Lower lobe of right lung (tissue), 2 donors: ENCODE measurements around the gene PRDM15. TPM values are rescaled to one million over a fixed set of nuclear protein-coding genes. Genes with fewer than 3 reads are reported as not detected.
A peak's percentile ranks its signal among the peaks of the same experiment; 100 is the strongest.

Experiments
- ATAC-seq, 2 donors: fragments of 200-7000 bp; cut with Tn5 transposase; one replicate each; pipeline ENCODE4 v1.9.1; 2020 to 2022; ENCODE audit warnings: mild to moderate bottlenecking in 2 of 2, moderate library complexity in 2 of 2
- DNase-seq: peaks from one replicate; pipeline ENCODE4 v3.0.0-alpha.2; 2020
- H3K27ac ChIP-seq: fragments of 200-600 bp; one replicate; pipeline ENCODE4 v1.8.0; 2022
- H3K27me3 ChIP-seq: fragments of 200-600 bp; one replicate; pipeline ENCODE4 v1.8.0; 2022; ENCODE audit warnings: low read depth
- H3K36me3 ChIP-seq: fragments of 200-600 bp; one replicate; pipeline ENCODE4 v1.8.0; 2022; ENCODE audit warnings: mild to moderate bottlenecking
- H3K4me1 ChIP-seq: fragments of 200-600 bp; one replicate; pipeline ENCODE4 v1.8.0; 2022
- H3K4me3 ChIP-seq: fragments of 200-600 bp; one replicate; pipeline ENCODE4 v1.8.0; 2022; ENCODE audit warnings: mild to moderate bottlenecking
- H3K9me3 ChIP-seq: fragments of 200-600 bp; one replicate; pipeline ENCODE4 v1.8.0; 2022
- intact Hi-C: fragments of 100-400 bp; cut with DNase I; formaldehyde crosslinking; loops from one replicate; pipeline ENCODE4 v1.11.0; 2022
- total RNA-seq: library from RNA; stranded (reverse); fragmentation: NEBNext Ultra II Directional; extraction: Animal tissue kit (Norgen Biotek cat#: 25700); gene quantifications from one replicate; pipeline ENCODE4 v1.2.1, GENCODE V29; 2021
- TF ChIP-seq, protein P1 (sequence below): fragments of 200-600 bp; IDR thresholded peaks from one replicate; pipeline ENCODE4 v1.8.0; 2022; ENCODE audit warnings: antibody characterized with exemption, mild to moderate bottlenecking
- donor health status: DM: no; HTN: yes; CAD: no; lungs with severe emphysema.

The PRDM15 gene
- total RNA-seq, 1 donor from 2014 or later, result 6.6 TPM

DNA sequence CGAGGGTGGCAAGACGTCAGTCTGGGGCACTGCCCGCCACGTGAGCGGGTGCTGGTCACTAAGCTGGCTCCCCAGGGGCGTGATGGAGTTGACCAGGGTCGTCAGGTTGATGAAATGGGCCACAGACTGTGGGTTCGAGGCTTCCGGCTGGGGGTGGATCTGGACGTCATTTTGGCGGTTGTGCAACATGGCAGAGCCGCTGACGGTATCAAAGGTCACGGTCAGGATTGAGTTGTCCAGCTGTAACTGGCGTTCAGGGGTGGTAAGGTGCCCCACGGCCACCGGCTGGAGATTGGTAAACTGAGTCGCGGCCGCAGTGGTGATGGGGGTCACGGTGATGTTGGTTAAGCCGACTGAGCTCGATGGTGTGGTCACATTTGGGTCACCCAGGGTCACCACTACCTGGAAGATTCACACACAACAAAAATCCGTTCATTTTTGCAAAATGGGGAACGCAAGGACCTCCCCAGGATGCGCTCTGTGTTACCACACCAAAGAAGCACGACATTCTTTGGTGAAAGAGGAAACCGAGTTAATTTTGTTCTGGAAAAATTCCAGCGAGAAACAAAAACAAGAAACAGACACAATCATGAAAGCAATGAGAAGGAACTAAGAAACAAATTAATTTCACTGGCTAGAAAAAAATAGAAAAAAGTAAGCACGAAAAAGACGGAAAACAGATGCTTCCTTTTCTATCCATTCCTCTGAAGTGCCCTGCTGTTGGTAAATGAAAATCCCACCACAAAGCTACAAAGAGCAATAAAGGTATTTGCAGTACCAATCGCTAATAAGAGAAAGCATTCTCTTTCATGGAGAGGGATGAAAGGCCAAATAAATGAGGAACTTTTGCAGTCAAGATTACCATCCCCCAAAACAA is 77.6 kb downstream of the PRDM15 start:
- Histone ChIP-seq H3K4me1 (peaks cover 12% of the 10 kb centered on the region), H3K27me3 (no peaks in the 10 kb centered on the region), H3K27ac (no peak overlapping the region), H3K4me3 (no peak overlapping the region), H3K36me3 (peaks cover 46% of the 10 kb centered on the region), H3K9me3 (no peaks in the 10 kb centered on the region)
- intact Hi-C loops, result no loop called here
- TF ChIP-seq, protein P1, sequence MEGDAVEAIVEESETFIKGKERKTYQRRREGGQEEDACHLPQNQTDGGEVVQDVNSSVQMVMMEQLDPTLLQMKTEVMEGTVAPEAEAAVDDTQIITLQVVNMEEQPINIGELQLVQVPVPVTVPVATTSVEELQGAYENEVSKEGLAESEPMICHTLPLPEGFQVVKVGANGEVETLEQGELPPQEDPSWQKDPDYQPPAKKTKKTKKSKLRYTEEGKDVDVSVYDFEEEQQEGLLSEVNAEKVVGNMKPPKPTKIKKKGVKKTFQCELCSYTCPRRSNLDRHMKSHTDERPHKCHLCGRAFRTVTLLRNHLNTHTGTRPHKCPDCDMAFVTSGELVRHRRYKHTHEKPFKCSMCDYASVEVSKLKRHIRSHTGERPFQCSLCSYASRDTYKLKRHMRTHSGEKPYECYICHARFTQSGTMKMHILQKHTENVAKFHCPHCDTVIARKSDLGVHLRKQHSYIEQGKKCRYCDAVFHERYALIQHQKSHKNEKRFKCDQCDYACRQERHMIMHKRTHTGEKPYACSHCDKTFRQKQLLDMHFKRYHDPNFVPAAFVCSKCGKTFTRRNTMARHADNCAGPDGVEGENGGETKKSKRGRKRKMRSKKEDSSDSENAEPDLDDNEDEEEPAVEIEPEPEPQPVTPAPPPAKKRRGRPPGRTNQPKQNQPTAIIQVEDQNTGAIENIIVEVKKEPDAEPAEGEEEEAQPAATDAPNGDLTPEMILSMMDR, result no peak
- DNase-seq (no peak), ATAC-seq (peak; percentile 23 to 51)

DNA sequence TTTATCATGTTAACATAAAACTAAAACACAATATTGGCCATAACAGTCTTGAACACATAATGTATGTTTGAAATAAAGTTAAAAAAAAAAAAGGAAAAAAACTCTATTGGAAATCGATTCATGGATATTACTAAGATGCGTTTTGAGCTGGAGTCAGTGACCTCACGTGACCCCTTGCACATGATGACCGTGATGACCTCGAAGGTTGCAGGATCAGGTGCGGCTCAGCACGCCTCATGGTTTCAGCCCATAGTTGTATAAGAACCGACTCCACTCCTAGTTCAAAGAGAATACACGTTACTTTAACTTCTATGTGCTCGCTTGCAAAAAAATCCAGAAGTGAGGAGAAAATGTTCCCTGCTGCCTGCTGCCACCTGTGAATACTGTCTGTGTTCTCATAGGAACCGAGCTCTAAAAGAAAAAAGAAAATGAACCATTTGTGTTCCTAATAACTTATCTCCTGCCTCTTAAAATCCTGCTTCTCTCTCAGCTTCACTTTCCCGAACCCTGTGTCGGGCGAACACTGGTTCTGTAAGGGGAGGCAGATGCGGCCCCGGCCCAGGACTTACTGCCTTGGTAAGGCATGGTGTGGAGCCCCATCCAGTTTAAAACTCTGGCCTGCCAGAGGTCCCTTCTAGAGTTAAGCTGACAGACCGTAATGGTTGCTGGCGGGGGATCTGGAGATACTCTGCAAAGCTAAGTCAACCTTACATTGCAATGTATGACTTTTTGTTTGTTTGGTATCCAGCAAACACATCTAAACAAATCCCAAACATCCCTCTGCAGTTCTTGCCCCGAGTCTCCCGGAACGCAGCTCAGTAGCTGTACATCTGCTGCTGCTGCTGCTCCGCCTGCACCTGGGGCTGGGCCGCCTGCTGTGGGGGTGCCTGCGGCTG is 78.5 kb downstream of the PRDM15 start:
- peaks cover 46% of the 10 kb centered on the region for H3K36me3 ChIP-seq
- TF ChIP-seq, protein P1, result no peak
- intact Hi-C loops, result no loop called here
- H3K4me1 ChIP-seq, result peaks cover 12% of the 10 kb centered on the region
- no peaks in the 10 kb centered on the region for H3K27me3 ChIP-seq
- DNase-seq, result no peak
- H3K9me3 ChIP-seq, result no peaks in the 10 kb centered on the region
- H3K27ac ChIP-seq, result no peak overlapping the region
- no peak overlapping the region for H3K4me3 ChIP-seq
- no peak for ATAC-seq

DNA sequence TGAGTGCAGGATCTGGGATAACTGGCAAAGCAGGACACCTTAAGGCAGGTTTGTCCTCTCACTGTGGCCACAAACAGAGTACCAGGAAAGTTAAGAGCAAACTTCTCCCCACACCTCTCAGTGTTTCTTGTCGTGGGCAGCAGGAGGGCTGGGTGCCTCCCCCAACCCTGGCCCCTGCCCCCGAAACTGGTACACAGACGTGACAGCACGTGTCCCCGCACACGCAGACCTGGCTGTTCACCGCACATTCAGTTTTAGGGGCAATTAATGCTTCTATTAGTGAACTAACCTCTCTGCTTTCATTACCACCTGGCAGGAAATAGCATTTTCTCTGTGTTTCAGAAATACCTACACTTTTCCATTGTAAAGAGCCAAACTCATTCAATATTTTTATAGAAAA is 79.4 kb downstream of the PRDM15 start:
- H3K4me1 ChIP-seq, result peaks cover 12% of the 10 kb centered on the region
- ATAC-seq (no peak), DNase-seq (no peak)
- TF ChIP-seq, protein P1, result no peak
- no peaks in the 10 kb centered on the region for H3K9me3 ChIP-seq
- H3K36me3 ChIP-seq, result peaks cover 46% of the 10 kb centered on the region
- intact Hi-C loops, result no loop called here
- H3K4me3 ChIP-seq, result no peak overlapping the region
- no peaks in the 10 kb centered on the region for H3K27me3 ChIP-seq
- no peak overlapping the region for H3K27ac ChIP-seq

- Histone ChIP-seq H3K9me3 (no peaks in the 10 kb centered on the region), H3K4me1 (peaks cover 8% of the 10 kb centered on the region), H3K36me3 (peaks cover 36% of the 10 kb centered on the region), H3K27me3 (no peaks in the 10 kb centered on the region), H3K4me3 (no peak overlapping the region), H3K27ac (no peak overlapping the region)
- TF ChIP-seq, protein P1, result no peak
- DNase-seq, result no peak
- intact Hi-C loops, result no loop called here
- ATAC-seq, result no peak
Observed at GRCh38 chr21:41798326-41798725, 80.8 kb downstream of the PRDM15 start.

DNA sequence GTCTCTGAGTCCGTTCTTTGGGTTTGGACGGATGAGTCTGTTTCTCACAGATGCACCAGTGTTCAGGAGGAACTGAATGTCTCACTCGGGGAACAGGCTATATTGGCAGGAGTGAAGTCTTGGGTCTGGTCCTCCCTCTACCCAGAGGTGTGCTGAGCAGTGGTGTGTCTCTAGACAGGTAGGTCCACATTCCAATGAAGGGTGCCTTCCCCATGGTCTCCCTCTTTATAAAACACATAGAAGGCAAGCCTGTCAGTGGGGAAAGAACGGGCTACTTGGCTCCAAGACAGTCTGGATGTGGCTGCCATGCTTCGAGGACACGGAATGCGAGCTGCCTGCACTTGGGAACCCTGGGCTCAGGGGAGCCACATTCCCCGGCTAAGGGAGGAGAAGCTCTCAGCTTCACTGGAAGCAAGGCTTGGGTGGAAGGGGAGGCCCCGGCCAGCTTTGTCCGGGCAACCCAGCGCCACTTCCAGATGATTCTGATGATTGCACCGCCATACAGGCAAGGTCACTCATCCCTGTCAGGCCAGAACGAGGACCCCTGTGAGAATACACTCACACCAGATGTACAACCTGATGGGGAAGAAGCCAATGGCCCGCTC is 82.6 kb downstream of the PRDM15 start:
- TF ChIP-seq, protein P1, result no peak
- Histone ChIP-seq H3K36me3 (peaks cover 30% of the 10 kb centered on the region), H3K27me3 (no peaks in the 10 kb centered on the region), H3K4me3 (no peak overlapping the region), H3K4me1 (no peaks in the 10 kb centered on the region), H3K27ac (no peak overlapping the region), H3K9me3 (peaks cover 6% of the 10 kb centered on the region)
- ATAC-seq (no peak), DNase-seq (no peak)
- intact Hi-C loops, result no loop called here
